IMR-90 (cell line): ENCODE data around the gene KAT6B.

Source experiments
- CTCF ChIP-seq: conservative IDR thresholded peaks from 2 replicates; pipeline ENCODE4 v1.5.1; 2012; ENCODE audit warnings: mild to moderate bottlenecking, low read depth, low read length, improper control_type of control experiment
- POLR2A ChIP-seq: IDR thresholded peaks from 2 replicates; pipeline ENCODE4 v1.6.1; 2012; ENCODE audit warnings: mild to moderate bottlenecking, low read depth, low read length

- TF ChIP-seq CTCF (no peak), POLR2A (no peak)
Observed at GRCh38 chr10:74925708-74926107, 99.3 kb downstream of the KAT6B start.
